GM20000 (cell line): ENCODE measurements around the gene S100P.

Experiments
- DNase-seq: peaks from one replicate; pipeline ENCODE4 v3.0.0; 2012; ENCODE audit warnings: low spot score
- TF ChIP-seq, protein P1 (sequence below): IDR thresholded peaks from 2 replicates; pipeline ENCODE4 v1.5.1; 2012; ENCODE audit warnings: mild to moderate bottlenecking, control low read depth; ENCODE audit errors: extremely low read depth, missing control alignments

Gene S100P

DNA sequence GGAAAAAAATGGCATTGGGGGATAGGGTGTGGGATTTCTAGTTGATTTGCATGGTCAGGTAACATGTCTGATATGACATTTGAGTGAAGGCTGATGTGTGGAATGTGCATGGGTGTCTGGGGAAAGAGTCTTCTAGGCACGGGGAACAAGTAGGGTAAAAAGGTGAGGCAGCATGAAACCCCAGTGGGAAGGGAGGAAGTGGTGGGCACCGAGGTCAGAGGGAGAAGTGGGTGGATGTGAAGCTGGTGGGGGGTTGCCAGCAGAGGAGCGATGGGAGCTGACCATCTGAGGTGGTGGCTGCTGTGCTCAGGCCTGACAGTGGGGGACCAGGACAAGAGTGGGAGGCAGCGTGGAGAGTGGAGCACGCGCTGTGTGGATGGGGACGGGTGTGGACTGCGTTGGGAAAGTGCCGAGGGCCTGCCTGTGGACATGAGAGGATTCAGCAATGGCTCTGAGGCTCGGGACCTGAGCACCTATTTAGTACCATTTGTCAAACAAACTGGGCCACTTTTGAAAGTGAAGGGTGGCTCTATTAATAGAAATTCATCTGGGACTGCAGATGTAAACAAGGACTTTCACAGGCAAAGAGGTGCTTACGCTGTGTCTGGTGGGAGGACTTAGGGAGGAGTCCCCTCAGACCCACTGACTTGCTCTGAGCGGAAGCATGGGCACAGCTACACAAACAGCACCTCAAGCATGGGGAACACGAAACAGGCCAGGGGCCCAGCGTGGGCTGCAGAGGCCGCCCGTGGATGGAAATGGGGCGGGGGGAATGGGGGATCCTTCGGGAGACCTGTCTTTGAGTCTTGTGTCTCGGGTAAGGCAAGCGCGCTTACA lies 16.7 kb upstream of the S100P start:
- no peak for DNase-seq

DNA sequence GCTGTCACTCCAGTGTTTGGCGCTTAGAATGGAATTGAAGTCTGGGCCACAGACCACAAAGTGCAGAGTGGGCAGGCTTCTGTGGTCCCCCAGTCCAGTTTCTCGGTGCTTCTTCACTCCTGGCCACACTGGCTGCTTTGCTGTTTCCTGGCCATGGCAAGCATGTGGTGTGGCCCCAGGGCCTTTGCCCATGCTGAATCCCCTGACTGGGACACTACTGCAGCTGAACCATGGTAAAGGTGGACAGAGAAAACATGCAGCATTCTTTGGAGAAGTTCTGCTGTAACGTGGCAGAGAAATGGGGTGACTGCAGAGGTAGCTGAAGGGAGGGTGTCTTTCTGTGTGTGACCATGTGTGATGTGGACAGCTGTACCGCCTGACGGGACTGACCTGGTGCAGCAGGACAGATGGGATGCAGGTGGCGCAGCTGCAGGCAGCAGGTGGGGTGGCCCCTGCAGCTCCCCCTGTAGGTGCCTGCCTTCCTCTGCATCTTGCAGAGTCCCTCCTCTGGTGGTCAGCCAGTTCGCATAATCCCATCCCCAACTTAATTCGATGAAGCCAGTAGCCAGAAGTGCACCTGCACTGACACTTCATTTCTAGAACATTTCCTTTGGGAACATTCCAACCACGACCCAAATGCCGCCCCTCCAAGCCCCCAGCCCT lies 13.2 kb upstream of the S100P start:
- TF ChIP-seq, protein P1, sequence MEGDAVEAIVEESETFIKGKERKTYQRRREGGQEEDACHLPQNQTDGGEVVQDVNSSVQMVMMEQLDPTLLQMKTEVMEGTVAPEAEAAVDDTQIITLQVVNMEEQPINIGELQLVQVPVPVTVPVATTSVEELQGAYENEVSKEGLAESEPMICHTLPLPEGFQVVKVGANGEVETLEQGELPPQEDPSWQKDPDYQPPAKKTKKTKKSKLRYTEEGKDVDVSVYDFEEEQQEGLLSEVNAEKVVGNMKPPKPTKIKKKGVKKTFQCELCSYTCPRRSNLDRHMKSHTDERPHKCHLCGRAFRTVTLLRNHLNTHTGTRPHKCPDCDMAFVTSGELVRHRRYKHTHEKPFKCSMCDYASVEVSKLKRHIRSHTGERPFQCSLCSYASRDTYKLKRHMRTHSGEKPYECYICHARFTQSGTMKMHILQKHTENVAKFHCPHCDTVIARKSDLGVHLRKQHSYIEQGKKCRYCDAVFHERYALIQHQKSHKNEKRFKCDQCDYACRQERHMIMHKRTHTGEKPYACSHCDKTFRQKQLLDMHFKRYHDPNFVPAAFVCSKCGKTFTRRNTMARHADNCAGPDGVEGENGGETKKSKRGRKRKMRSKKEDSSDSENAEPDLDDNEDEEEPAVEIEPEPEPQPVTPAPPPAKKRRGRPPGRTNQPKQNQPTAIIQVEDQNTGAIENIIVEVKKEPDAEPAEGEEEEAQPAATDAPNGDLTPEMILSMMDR = no peak
- DNase-seq = no peak

More for the DNA sequence above, 16.7 kb upstream of the S100P start:
- TF ChIP-seq, protein P1 = no peak

GRCh38 chr4:6681191-6681590 lies 12.5 kb upstream of the S100P start:
- TF ChIP-seq, protein P1 = no peak
- no peak for DNase-seq

DNA sequence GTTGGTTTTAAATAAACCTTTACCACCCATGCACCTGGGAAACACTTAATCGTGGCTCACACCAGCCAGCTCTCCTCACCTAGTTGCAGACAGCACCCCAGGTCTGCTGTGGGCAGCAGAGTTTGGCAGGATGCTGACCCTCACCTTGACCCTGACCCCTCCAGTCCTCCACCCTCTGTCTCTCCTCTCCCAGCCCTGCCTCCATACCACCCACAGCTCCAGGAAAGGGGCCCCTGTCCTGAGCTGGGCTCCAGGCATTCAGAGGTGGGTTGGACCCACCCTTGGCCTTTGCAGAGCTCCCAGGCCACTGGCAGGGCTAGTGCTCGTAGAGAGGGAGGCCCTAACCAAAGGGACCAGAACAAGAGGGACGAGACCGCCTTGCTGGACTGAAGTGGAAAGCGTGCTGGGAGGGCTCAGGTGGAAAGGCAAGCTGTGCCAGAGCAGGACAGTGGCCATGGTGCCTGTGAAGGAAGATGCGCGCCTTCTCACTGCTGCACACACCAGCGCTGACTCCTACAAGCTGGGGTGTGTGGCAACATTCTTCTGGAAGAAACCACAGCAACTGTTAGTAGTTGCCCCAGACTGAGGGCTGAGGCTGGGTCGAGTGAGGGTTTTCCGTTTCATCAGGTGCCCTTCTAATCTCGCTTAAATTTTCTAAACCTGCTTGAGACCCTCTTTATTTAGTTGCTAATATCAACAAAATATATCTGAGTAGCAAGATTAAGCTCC lies 10.7 kb upstream of the S100P start:
- TF ChIP-seq, protein P1 = no peak
- no peak for DNase-seq

DNA sequence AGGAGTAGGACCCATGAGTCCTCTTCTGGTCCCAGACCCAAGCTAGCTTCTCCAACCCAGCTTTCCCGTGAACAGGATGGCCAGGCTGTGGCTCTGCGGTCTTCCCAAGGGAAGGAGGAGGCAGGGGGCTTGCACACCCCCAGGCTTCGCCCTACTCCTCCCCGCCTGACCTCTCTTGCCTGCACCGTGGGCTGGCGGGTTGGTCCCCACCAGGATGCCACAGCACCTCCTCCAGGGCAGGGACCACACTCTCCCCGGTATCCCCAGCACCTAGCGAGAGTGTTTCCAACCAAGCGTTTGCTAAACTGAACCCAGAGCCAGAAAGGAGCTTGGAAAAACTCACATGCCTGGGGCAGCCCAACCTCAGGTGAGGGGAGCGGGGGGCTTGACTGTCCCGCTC lies 9.0 kb upstream of the S100P start:
- DNase-seq = no peak
- TF ChIP-seq, protein P1 = no peak

GRCh38 chr4:6686104-6686787 lies 7.4 kb upstream of the S100P start:
- DNase-seq = no peak
- TF ChIP-seq, protein P1 = no peak
